Common myeloid progenitor, CD34-positive (primary cell): ENCODE measurements around the gene MACROD2.

ENCODE experiments used
- CTCF ChIA-PET: fragments of 350-600 bp; sonication (Branson Sonifier 250); formaldehyde crosslinking; loops from one replicate; lab custom pipeline; 2021; ENCODE audit warnings: antibody characterized with exemption; lab: Charles Lee
- POLR2A ChIA-PET: fragments of 350-600 bp; sonication (Branson Sonifier 250); formaldehyde crosslinking; loops from one replicate; lab custom pipeline; 2021; ENCODE audit warnings: antibody characterized with exemption; lab: Charles Lee
- DNase-seq, 3 donors: peaks; one replicate each; pipeline versions ENCODE4 v3.0.0 to v3.0.0-alpha.2; 2013
- H3K27ac ChIP-seq, 2 experiments: 1 replicate in 1 of 2; 2 replicates in 1 of 2; pipeline ENCODE4 v1.7.0; 2013; ENCODE audit warnings: inconsistent platforms in 2 of 2, low read length in 2 of 2, mild to moderate bottlenecking in 2 of 2, low read depth in 1 of 2, moderate library complexity in 1 of 2; ENCODE audit not compliant: severe bottlenecking in 2 of 2, insufficient read depth in 1 of 2, poor library complexity in 1 of 2
- H3K27me3 ChIP-seq, 5 experiments: replicated peaks in 2 of 5; 1 replicate in 3 of 5; 2 replicates in 2 of 5; pipeline versions ENCODE4 v1.6.1 to v1.7.0; 2013; ENCODE audit warnings: low read length in 4 of 5, mild to moderate bottlenecking in 2 of 5, moderate library complexity in 2 of 5, inconsistent platforms in 1 of 5; ENCODE audit not compliant: insufficient read depth in 5 of 5, control insufficient read depth in 4 of 5
- H3K36me3 ChIP-seq, 4 experiments: 1 replicate in 2 of 4; 2 replicates in 2 of 4; pipeline versions ENCODE4 v1.6.1 to v1.7.0; 2013; ENCODE audit warnings: low read length in 3 of 4, control low read depth in 1 of 4, mild to moderate bottlenecking in 1 of 4; ENCODE audit not compliant: control insufficient read depth in 4 of 4, insufficient read depth in 4 of 4
- H3K4me1 ChIP-seq, 4 experiments: 1 replicate in 3 of 4; 2 replicates in 1 of 4; pipeline versions ENCODE4 v1.6.1 to v1.7.1; 2013; ENCODE audit warnings: low read length in 3 of 4, mild to moderate bottlenecking in 3 of 4, control low read depth in 1 of 4, inconsistent platforms in 1 of 4, moderate library complexity in 1 of 4; ENCODE audit not compliant: control insufficient read depth in 4 of 4, insufficient read depth in 4 of 4; ENCODE audit errors: control extremely low read depth in 1 of 4
- H3K4me3 ChIP-seq, 7 experiments: 1 replicate in 4 of 7; 2 replicates in 3 of 7; pipeline versions ENCODE4 v1.5.1 to v1.7.0; 2013; ENCODE audit warnings: mild to moderate bottlenecking in 7 of 7, low read length in 6 of 7, moderate library complexity in 6 of 7, inconsistent platforms in 2 of 7, low read depth in 2 of 7, control low read depth in 1 of 7; ENCODE audit not compliant: insufficient read depth in 4 of 7, control insufficient read depth in 1 of 7; ENCODE audit errors: extremely low read depth in 1 of 7
- H3K9me3 ChIP-seq, 5 experiments: 1 replicate in 4 of 5; 2 replicates in 1 of 5; pipeline versions ENCODE4 v1.6.1 to v1.7.1; 2013; ENCODE audit warnings: low read length in 4 of 5, mild to moderate bottlenecking in 2 of 5, inconsistent platforms in 1 of 5, low read depth in 1 of 5, moderate library complexity in 1 of 5; ENCODE audit not compliant: control insufficient read depth in 4 of 5, insufficient read depth in 2 of 5; ENCODE audit errors: control extremely low read depth in 1 of 5
- WGBS: methylation state at CpG from one replicate; pipeline ENCODE4 v1.1.5; 2013; ENCODE audit not compliant: insufficient coverage; 5-methylcytosine and 5-hydroxymethylcytosine counted together

Gene MACROD2

GRCh38 chr20:15143478-15143877 is 1148.2 kb downstream of the MACROD2 start:
- no peaks in the 10 kb centered on the region for H3K9me3 ChIP-seq
- no peak for DNase-seq
- no CpG with 5 or more reads among the region's 1 CpG for WGBS
- CTCF ChIA-PET, result no interaction called here
- H3K4me1 ChIP-seq, result peaks cover 0 to 7% (median 3%) of the 10 kb centered on the region in 4 experiments
- POLR2A ChIA-PET, result interaction anchor here (0.6 kb wide), 1 partner anchor 69 kb away, joined by 3 read pairs; no protein-coding TSS in a partner anchor
- no peaks in the 10 kb centered on the region for H3K27me3 ChIP-seq
- no peak overlapping the region for H3K27ac ChIP-seq
- H3K36me3 ChIP-seq, result no peaks in the 10 kb centered on the region
- no peak overlapping the region for H3K4me3 ChIP-seq

DNA sequence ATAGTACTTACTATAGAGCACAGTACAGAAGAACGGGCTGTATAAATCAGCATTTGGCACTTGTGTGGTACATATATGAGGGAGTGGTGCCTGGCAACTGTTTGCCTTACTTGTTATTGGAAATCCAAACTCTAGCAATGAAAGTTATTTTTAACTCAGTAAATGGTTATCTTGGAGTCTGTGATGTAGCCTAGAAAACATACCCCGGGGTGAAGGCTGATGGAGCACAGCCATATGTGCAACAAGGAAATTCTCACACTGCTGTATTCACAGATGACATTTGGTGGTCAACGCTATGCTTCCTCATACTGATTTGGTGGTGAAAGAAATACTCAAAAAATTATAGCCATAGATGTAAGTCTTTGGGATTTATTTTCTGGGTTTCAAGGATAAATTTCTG is 1149.6 kb downstream of the MACROD2 start:
- 57% methylated on average over 1 of the region's 3 CpGs for WGBS
- peak overlapping the region in 1 of 7 experiments; percentile 37 for H3K4me3 ChIP-seq
- POLR2A ChIA-PET, result no interaction called here
- H3K4me1 ChIP-seq, result peaks cover 0 to 7% (median 3%) of the 10 kb centered on the region in 4 experiments
- DNase-seq, result peak in 1 of 3 donors; percentile 94
- no peaks in the 10 kb centered on the region for H3K36me3 ChIP-seq
- H3K27ac ChIP-seq, result peak overlapping the region in 1 of 2 experiments; percentile 5
- no peaks in the 10 kb centered on the region for H3K9me3 ChIP-seq
- H3K27me3 ChIP-seq, result no peaks in the 10 kb centered on the region
- CTCF ChIA-PET, result no interaction called here

GRCh38 chr20:15146948-15147347 is 1151.6 kb downstream of the MACROD2 start:
- DNase-seq, result no peak
- Histone ChIP-seq H3K27me3 (no peaks in the 10 kb centered on the region), H3K4me3 (no peak overlapping the region), H3K36me3 (no peaks in the 10 kb centered on the region), H3K9me3 (no peaks in the 10 kb centered on the region), H3K27ac (no peak overlapping the region), H3K4me1 (peaks cover 0 to 7% (median 2%) of the 10 kb centered on the region in 4 experiments)
- POLR2A ChIA-PET, result no interaction called here
- 100% methylated on average over 1 of the region's 2 CpGs for WGBS
- CTCF ChIA-PET, result no interaction called here

- Histone ChIP-seq H3K9me3 (peaks cover 0 to 3% (median 0%) of the 10 kb centered on the region in 5 experiments), H3K27ac (no peak overlapping the region), H3K27me3 (no peaks in the 10 kb centered on the region), H3K4me1 (no peaks in the 10 kb centered on the region), H3K4me3 (no peak overlapping the region), H3K36me3 (no peaks in the 10 kb centered on the region)
- CTCF ChIA-PET, result no interaction called here
- no peak for DNase-seq
- 93% methylated on average over 2 of the region's 2 CpGs for WGBS
- POLR2A ChIA-PET, result no interaction called here
Observed at GRCh38 chr20:15154070-15154469, 1158.8 kb downstream of the MACROD2 start.

DNA sequence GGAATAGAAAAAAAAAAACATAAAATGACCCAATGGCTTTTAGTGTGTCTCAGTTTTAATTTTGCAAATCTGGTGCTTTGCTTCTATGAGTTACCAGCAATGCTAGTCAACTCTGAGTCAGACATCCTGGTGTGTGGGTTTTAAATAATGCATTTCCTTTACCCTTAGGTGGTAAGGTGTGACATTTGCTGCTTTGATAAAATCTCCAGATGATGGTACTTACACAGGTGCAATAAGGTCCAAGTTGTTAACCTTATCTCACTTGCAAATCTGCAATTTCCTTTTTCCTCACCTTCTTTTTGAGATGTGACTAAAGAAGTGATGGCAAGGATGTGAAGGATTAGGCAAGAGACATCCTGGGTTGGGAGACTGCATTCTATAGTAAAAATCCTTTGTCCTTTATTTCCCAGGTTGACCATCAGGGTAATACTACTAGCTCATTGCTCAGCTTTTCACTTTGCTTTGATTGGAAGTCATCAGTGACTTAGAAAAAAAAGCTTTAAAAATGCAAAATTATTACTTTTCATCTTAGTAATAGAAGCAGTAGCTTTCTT is 1160.6 kb downstream of the MACROD2 start:
- peaks cover 0 to 3% (median 0%) of the 10 kb centered on the region in 5 experiments for H3K9me3 ChIP-seq
- H3K27ac ChIP-seq, result no peak overlapping the region
- peak in 1 of 3 donors; percentile 17 for DNase-seq
- H3K27me3 ChIP-seq, result no peaks in the 10 kb centered on the region
- H3K4me1 ChIP-seq, result no peaks in the 10 kb centered on the region
- no peaks in the 10 kb centered on the region for H3K36me3 ChIP-seq
- ChIA-PET CTCF (no interaction called here), POLR2A (no interaction called here)
- H3K4me3 ChIP-seq, result no peak overlapping the region

DNA sequence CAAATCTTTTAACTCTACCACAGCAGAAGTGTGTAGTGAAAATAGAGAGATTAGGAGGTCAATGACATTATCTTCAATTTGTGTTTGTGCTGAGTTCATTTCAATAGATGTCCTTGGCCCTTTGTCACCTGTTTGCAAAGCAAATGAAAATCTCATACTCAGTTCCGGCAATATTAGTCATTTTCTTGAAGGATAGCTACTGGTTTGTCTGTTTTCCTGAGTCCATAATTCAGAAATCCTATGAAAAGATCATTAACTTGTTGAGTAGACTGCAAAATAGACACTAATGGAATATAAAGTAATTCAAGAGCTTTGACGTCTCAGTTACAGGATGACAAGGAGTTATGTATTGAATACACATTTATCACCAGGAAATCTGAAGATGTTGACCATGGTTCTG is 1163.2 kb downstream of the MACROD2 start:
- peaks cover 0 to 10% (median 6%) of the 10 kb centered on the region in 4 experiments for H3K4me1 ChIP-seq
- ChIA-PET CTCF (no interaction called here), POLR2A (no interaction called here)
- no peak for DNase-seq
- H3K4me3 ChIP-seq, result no peak overlapping the region
- H3K9me3 ChIP-seq, result peaks cover 0 to 3% (median 0%) of the 10 kb centered on the region in 5 experiments
- no peaks in the 10 kb centered on the region for H3K27me3 ChIP-seq
- WGBS, result no CpG with 5 or more reads among the region's 2 CpGs
- H3K36me3 ChIP-seq, result no peaks in the 10 kb centered on the region
- no peak overlapping the region for H3K27ac ChIP-seq

GRCh38 chr20:15162079-15162647 is 1166.8 kb downstream of the MACROD2 start:
- no peaks in the 10 kb centered on the region for H3K27me3 ChIP-seq
- POLR2A ChIA-PET, result no interaction called here
- peak overlapping the region in 1 of 2 experiments; percentile 46 for H3K27ac ChIP-seq
- WGBS, result 50% methylated on average over 4 of the region's 6 CpGs
- peak in 2 of 3 donors; percentile 13 to 77 for DNase-seq
- H3K4me1 ChIP-seq, result peaks cover 0 to 10% (median 6%) of the 10 kb centered on the region in 4 experiments
- H3K4me3 ChIP-seq, result peak overlapping the region in 5 of 7 experiments; percentile 35 to 52 (median 40)
- CTCF ChIA-PET, result interaction anchor here (0.8 kb wide), 1 partner anchor 8 kb away, joined by 4 read pairs; no protein-coding TSS in a partner anchor
- H3K36me3 ChIP-seq, result no peaks in the 10 kb centered on the region
- H3K9me3 ChIP-seq, result no peaks in the 10 kb centered on the region
